HFF-Myc (cell line): ENCODE data around the gene MGST1.

Experiments used
- DNase-seq: peaks from one replicate; pipeline ENCODE4 v3.0.0-alpha.2; 2011; ENCODE audit warnings: low read depth; ENCODE audit errors: extremely low read depth
- H3K4me3 ChIP-seq: replicated peaks from 2 replicates; pipeline ENCODE4 v1.5.1; 2011; ENCODE audit warnings: low read depth, mild to moderate bottlenecking, control low read depth, low read length
- TF ChIP-seq, protein P1 (sequence below): IDR thresholded peaks from 2 replicates; pipeline ENCODE4 v1.5.1; 2012; ENCODE audit warnings: mild to moderate bottlenecking, low read depth, low read length, control low read depth; ENCODE audit errors: missing control alignments

MGST1 gene

GRCh38 chr12:16310934-16311333 is 36.5 kb upstream of the MGST1 start:
- TF ChIP-seq, protein P1, sequence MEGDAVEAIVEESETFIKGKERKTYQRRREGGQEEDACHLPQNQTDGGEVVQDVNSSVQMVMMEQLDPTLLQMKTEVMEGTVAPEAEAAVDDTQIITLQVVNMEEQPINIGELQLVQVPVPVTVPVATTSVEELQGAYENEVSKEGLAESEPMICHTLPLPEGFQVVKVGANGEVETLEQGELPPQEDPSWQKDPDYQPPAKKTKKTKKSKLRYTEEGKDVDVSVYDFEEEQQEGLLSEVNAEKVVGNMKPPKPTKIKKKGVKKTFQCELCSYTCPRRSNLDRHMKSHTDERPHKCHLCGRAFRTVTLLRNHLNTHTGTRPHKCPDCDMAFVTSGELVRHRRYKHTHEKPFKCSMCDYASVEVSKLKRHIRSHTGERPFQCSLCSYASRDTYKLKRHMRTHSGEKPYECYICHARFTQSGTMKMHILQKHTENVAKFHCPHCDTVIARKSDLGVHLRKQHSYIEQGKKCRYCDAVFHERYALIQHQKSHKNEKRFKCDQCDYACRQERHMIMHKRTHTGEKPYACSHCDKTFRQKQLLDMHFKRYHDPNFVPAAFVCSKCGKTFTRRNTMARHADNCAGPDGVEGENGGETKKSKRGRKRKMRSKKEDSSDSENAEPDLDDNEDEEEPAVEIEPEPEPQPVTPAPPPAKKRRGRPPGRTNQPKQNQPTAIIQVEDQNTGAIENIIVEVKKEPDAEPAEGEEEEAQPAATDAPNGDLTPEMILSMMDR, result no peak
- DNase-seq, result no peak

GRCh38 chr12:16323010-16323409 is 24.4 kb upstream of the MGST1 start:
- H3K4me3 ChIP-seq, result no peak overlapping the region
- no peak for DNase-seq
- TF ChIP-seq, protein P1, result no peak

More at GRCh38 chr12:16310934-16311333, 36.5 kb upstream of the MGST1 start:
- H3K4me3 ChIP-seq, result no peak overlapping the region

- DNase-seq, result no peak
- TF ChIP-seq, protein P1, result no peak
- no peak overlapping the region for H3K4me3 ChIP-seq
Observed at GRCh38 chr12:16323638-16324037, 23.8 kb upstream of the MGST1 start.

DNA sequence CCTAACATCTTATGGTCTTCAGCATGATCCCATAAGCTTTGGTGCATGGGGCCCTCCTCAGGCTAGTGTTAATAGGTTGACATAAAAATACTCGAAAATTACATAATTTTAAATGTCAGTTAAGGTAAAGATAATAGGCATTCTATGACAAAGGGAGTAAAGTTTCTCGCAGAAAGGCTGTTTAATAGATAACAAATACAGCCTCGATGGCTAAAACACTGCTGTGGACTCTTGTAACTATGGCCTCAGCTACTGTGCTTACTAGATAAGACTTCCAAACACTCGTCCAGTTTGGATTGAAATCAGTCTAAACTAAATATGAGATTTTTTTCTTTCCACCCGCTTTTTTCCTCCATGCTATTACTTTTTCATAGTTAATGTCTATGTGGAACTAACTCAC is 23.2 kb upstream of the MGST1 start:
- no peak overlapping the region for H3K4me3 ChIP-seq
- TF ChIP-seq, protein P1, result no peak
- no peak for DNase-seq

- no peak for DNase-seq
- no peak overlapping the region for H3K4me3 ChIP-seq
- TF ChIP-seq, protein P1, result no peak
Observed at GRCh38 chr12:16324772-16325171, 22.7 kb upstream of the MGST1 start.

GRCh38 chr12:16325426-16325825 is 22.0 kb upstream of the MGST1 start:
- DNase-seq, result no peak
- no peak overlapping the region for H3K4me3 ChIP-seq
- TF ChIP-seq, protein P1, result no peak

DNA sequence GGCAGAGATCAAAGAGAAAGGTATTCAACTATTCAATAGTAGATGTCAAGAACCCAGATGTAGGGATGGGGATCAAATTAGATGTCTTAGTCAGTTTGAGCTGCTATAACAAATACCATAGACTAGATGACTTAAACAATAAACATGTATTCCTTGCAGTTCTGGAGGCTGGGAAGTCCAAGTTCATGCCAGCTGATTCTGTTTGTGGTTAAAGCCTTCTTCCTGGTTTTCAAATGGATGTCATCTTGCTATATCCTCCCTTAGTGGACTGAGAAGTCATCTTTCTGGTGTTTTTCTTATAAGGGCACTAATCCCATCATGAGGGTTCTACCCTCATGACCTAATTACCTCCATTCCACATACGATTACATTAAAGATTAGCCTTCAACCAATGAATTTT is 19.5 kb upstream of the MGST1 start:
- no peak for DNase-seq
- H3K4me3 ChIP-seq, result no peak overlapping the region
- TF ChIP-seq, protein P1, result no peak
